HG03039 (cell line): ENCODE results near the gene ITPR3.

ENCODE experiments used
- ATAC-seq: cut with Tn5 transposase; IDR thresholded peaks from one replicate; pipeline ENCODE4 v1.9.1; 2021; ENCODE audit warnings: mild to moderate bottlenecking, moderate library complexity; ENCODE audit not compliant: unreplicated experiment

The ITPR3 gene

DNA sequence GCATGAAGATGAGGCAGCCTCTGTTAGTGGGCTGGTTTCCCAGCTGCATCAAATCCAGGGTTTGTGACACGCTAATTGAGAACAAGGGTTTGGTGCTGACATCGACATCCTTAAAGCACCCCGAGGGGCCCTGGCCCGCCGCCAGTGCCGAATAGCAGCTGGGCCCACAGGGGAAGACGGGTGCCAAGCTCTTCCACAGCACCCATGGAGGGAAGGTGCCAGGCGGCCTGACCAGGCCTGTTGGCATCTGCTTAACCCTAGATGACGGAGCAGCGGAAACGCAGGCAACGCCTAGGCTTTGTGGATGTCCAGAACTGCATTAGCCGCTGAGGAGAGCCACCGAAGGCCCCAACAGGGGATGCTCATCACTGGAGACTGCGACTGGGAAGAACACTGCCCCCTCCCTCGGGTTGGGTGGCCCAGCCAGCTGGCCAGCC, 74.3 kb downstream of the ITPR3 start:
- ATAC-seq: no peak

GRCh38 chr6:33696076-33696475, 75.0 kb downstream of the ITPR3 start:
- ATAC-seq: no peak

DNA sequence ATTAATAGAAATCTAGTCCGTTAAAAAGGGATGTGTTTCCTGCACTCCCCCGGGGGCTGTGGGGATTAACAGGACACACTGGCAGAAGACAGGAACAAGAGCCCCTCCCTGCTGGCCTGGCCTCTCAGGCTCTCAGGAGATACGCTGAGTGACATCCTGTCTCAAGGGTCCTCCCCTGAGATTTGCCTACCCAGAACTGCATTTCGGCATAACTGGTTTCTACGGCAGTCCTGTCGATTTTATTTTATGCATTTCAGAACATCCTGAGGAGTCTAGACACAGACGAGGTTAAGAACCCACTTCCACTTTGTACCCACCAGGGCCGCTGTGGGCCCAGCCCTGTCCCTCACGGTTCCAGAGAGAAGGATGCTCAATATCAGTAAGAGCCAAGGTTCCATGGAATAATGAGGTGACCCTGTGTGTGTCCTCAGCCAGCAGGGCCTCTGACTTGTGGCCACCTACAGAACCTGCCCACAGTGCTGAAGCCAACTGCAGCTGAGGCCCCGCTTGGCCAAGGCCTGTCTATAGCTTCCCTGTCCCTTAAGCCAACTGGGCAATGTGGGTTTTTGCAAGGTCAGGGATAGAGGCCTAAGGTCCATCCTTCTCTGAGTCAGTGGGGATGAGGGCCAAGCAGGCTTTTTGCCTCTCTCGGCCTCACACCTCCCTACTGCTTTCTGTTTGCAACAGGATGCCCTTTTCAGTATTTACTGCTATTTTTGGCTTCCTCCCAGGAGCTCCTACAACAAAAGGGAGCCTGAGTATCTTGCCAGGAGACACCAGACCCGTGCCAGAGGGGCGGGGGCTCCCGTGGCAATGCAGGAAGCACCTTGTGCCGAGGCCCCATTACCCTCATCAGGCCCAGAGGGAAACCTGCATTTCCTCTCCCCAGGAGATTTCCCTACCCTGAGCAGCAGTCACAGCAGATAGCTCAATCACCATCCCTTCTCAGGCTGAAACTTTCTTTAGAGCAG, 75.7 kb downstream of the ITPR3 start:
- ATAC-seq: no peak

DNA sequence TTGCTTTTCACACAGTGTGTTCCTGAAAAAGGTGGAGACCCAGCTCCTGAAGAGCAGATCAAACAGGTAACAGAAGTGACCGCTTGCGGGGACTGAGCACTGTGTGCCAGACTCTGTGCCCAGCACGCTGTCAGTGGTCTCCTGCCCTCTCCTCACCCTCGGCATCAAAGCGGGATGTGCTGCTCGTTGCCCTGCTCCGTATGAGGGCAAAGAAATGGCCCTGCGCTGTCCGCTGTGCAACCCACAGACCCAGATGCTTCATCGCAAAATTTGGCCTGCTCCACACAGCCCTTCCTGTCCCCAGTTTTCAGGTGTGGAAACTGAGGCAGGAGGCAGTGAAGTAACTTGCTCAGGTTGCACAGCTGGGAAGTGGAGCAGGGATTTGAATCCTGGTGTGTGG, 76.7 kb downstream of the ITPR3 start:
- ATAC-seq: no peak

DNA sequence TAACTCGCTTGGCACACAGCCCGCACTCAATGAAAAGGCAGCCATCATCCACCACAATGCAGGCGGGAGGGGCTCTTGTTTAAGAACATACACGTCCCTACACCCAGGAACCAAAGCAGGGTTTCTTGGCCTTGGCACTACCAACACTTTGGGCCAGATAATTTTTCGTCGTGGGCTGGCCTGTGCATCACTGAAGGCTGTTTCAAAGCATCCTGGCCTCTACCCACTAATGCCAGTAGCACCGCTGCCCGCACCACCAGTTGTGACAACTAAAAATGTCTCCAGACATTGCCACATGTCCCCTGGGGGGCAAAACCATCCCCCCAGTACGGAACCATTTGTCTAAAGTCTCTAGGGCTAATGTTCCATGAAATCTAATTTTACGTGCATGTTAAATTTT, 77.4 kb downstream of the ITPR3 start:
- ATAC-seq: no peak

DNA sequence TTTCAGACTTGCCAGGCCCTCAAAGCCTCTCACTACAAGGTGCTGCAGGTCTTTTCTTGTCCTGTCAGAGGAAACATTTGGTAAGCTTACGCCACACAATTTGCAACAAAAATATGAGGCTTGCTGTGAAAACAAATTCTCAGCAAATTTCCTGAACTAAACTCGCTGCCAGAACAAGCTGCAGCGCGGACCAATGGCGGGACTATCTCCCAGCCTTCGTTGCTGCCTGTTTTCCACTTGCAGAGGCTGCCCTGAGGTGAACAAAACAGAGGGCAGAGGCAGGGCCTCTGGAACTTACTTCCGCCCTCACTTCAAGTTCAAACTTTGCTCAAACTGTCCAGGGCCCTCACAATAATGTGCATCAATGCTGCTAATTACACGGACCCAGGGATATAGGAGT, 78.0 kb downstream of the ITPR3 start:
- no peak for ATAC-seq

DNA sequence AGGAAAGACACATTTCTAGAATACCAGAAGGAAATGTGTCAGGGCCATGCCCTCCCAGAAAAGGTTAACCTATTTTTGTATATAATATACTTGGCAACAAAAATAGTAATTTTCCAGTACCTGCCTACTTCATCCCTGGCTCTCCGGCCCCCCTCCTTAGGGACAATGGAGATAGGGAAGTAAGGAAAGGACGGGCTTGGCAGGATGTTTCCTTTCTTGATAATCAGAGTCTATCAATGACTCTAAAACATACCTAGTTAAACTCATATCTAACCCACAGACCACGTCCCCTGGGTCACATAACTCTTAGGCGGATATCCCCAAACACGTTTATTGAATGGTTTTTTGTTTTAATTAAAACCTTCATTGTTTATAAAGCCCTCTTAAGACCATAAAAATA, 78.6 kb downstream of the ITPR3 start:
- ATAC-seq: no peak

DNA sequence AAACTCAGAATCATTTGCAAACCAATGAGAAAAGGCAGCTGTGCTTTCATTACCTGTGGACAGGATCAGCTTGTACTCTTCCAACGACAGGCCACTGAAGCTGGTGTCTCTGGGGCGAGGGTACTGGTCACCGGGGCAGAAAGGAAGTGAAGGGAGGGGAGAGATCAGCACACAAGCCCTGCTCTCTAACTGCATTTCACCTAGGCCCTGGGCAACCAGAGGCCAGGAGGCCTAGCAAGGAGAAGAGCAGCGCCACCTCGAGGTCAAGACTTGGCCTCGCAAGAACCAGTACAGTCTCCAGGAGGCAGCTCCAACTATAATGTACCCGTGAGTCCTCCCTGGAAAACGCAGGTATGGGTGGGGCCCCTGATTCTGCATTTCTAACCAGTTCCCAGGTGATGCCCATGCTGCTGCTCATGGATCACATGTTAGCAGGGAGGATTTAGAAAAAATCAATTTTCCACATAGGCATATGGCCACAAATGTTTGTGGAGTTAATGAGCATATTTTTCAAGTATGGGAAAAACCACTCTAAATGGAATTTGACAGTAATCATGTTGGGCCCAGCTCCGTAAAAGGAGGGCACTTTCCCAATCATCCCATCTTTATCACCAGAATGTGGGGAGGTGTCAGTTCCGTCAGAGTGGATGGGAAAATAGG, 79.4 kb downstream of the ITPR3 start:
- peak; percentile 61 for ATAC-seq

DNA sequence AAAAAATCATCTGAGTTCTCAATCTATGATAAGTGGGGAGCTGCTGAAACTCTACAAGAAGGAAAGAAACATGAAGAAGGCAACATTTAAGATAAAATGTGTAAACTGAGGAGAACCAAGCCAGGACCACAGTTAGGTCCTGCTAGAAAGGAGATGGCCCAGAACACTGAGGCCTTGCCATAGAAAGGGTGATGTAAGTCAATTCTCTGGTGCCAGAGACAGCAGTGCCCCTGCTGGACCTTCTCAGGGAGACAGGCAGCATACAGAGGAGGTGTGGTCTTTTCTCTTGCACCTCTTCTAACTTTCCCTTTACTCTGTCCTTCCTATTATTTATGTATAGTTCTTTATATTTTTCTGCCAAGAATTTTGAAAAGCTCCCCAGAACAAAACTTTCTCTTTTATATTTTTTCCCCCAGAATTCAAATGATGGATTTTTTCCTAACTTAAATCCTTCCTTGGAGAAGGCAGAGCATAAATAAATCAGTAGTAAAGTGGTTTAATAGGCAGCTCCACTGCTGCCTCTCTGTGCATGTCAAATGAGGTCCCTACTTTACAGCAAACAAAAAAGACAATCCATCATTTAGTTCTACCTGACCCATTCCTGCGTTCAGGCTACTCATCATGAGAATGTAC, 81.3 kb downstream of the ITPR3 start:
- no peak for ATAC-seq

DNA sequence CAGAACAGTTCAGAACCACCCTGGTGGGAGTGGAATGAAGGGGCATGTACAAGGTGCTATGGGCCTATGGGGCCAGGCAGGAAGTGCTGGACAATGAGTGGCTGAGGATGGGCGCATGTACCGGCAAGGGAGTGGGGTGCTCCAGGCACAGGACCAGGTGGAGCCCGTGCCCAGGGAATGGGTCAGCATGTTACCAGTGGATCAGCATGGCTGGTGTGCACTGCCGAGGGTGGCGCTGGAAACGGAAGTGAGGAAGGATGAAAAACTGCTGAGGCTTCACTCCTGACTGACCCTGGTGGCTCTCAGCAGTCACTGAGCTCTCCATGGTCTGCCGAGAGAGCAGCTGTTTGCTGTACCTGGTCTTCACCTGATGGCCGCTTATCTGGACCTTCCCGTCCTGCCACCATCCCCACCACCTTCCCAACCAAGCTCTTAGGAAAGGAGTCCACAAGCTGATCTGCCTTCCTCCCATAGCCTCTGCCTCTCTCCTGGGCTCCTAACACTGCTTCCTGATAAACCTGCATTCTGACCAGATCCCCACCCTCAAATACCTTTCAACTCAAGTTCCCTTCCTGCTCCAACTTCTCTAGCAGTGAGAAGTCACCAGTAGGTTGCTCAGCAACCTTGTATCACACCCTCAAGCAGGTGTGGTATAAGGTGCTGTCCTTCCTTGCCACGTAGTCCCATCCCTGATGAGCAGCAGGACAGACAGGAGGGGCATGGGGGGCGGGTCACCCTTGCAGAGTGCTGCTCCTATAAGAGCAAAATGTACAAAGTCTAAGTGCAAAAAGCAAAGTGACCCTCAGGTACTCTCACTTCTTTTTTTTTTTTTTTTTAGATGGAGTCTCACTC, 83.3 kb downstream of the ITPR3 start:
- no peak for ATAC-seq

GRCh38 chr6:33705268-33705885, 84.3 kb downstream of the ITPR3 start:
- ATAC-seq: no peak

DNA sequence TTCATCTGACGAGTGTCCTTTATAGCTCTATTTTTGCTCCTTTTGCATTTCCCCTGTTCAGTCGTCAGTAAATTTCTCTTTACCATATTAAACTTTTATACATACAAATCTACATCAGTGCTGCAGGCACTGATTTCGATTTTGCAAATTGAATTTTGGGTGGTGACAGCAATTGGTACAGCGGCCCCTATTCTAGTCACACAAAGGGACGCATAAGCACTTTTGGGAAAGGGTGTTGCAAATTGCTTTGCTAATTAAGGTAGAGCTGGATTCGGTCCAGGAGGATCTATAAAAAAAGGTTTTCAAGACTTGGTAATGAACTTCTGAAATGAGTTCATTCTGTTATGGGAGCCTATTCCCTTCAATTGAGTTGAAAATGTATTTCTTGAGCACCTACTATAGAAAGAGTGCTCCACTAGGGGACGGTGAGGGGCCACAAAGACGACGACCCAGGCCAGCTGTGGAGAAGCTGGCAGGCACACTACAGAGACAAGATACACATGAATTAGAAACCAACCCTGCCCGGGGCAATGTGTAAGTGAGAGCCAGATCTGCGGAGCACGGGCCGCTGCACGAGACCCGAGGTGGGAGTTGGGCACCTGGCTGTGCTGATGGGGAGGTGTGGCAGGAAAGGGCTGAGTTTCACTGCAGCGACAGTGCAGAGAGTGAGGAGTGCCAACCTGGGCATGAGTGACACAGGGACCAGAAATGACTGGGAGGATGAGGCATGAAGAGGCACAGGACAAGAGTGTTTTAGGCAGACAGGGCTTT, 85.0 kb downstream of the ITPR3 start:
- ATAC-seq: no peak

DNA sequence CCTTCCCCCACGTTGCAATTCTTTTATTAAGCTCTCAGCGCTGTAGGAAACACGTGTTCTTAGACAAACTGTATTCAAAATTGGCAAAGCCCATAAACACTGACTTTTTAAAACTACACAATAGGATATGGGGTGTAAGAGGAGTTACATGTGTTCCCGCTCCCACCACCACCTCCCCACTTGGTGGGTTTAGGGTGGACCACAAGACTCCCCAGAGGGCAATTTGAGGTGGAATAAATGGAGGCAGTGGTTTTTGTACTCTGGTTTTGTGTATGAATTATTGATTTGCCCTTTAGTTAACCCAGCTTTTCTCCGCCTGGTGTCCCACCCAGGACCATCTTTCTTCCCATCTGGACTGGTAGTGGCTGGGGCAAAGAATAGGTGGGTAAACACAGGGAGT, 86.6 kb downstream of the ITPR3 start:
- ATAC-seq: no peak

- ATAC-seq: no peak
These were observed 87.5 kb downstream of the ITPR3 start for GRCh38 chr6:33708516-33709204.

DNA sequence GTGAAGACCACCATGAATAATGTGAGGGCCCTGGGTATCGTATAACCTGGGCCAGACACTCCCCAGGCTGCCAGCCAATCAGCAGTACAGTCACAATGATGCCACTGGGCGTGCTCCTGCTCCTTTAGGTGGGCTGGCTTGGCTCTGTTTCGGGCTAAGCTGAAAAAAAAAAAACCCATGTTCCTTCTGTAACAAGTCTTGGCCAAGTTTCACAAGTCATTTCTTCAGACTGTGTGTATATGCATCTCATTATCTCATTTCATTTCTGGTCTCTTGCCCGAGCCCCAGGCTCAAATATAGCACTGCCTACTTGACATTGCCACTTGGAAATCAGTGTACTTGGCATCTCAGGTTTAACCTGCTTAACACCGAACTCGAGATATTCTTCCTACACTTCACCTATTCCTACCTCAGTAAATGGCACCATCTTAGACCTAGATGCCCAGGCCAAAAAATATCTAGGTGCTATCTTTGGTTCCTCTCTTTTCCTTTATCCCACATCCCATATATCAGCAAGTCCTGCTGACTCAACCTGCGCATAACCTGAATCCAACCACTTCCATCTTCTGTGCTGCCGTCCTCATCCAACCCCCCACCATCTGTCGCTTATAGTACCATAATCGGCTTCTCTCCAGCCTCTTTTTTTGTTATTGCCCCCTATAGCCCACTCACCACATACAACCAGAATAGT, 88.6 kb downstream of the ITPR3 start:
- ATAC-seq: no peak

DNA sequence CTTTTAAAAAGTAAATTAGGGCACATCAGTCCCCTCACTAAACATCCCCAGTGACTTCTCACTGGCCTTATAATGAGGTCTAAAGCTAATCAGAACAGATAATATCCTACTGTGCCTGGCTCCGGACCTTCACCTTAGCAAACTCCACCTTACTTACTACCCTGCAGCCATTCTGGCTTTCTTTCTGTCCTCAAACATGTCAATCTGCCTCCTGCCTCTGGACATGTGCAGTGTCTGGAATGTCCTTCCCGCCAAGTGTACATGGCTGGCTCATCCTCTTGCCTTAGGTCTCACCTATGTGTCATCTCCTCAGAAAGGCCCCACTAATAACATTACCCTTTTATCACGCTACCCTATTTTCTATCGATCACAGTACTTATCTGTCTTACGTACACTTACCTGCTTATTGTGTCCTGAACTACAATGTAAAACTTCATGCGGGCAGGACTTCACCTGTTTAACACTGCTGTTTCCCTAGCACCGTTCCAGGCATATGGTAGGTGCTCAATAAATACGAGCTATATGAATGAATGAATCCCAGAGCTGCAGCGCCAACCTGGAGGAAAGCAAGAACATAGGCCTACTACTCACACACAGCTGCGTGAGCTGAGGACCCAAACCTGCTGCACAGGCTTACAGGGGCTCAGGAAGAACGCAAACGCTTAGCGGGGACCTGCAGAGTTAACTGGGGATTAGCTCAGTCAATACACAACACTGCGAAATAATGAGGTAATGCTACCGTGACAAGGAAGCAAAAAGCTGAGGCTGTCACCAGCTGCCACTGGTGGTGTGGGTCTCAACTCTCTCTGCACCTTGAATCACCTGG, 89.4 kb downstream of the ITPR3 start:
- ATAC-seq: no peak
